DMS114 treated with DMSO at 0.1 percent for 48 hours (cell line): ENCODE measurements around the gene SP100.

Source experiments
- DNase-seq: peaks from one replicate; lab custom pipeline; 2025; ENCODE audit not compliant: unreplicated experiment; lab: John Stamatoyannopoulos, UW

SP100 gene

DNA sequence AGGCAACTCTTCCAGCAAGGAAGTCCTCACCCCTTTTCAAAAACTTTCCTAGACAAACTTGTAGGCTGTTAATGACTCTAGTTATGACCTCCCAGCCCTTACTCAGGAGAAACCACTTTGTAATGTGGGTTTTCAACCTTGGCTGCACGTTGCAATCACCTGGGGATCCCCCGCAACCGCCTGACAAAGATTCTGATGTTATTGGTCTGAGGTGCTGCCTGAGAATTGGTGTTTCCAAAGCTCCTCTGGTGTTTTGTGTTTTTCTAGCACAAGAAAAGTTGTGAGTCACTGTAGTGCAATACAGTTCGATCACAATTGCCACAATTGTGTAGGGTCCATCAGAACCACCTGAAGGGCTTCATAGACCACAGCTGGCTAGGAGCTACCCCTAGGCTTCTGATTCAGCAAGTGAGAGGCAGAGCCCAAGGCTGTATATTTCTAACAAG, 121.6 kb downstream of the SP100 start:
- no peak for DNase-seq

DNA sequence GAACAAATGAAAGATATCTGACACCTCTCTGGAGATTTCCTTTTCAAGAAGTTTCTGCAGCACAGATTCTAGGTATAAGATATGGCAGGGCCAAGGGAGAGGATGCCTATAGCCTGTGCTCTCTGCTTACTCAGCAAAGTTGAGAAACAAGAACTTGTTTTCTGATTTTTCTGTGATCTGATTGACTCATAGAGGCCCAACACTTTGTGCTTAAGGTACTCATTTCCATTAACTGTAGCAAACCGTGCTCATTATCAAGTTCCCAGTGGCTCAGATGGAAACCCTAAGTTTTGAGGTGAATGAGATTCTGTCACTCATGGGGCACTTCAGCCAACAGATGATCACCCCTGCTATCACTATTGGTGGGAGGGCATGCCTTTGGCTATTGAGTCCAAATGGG, 124.3 kb downstream of the SP100 start:
- no peak for DNase-seq

DNA sequence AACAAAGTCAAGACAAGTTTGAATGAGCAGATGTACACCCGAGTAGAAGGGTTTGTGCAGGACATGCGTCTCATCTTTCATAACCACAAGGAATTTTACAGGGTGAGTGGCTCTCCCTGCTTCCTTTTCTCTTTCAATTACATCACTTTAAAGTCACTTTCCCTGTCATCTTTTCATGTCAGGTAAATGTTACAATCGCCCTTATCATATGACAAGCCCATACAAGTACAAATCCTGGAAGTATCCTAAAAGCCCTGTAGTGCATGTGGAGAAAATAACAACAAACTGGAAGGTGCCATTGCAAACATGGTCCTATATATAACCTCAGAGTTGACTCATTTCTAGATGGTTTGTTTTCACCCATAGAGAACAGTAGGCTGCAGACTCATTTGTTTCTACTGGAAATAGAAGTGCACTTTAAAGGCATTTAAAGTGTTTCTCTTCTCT, 126.0 kb downstream of the SP100 start:
- DNase-seq = no peak

DNA sequence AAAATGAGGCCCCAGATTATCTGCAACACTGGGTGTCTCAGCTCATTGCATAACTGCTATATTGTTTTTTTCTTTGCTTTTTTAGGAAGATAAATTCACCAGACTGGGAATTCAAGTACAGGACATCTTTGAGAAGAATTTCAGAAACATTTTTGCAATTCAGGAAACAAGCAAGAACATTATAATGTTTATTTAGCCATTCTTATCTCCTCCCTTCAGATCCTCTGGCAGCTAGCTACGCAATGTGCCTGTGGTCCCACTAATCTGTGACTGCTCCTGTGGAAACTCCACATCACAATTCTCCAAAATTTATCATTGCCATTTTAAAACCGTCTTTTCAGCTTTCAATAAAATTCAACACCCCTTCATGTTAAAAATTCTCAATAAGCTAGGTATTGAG, 126.8 kb downstream of the SP100 start:
- DNase-seq = no peak

DNA sequence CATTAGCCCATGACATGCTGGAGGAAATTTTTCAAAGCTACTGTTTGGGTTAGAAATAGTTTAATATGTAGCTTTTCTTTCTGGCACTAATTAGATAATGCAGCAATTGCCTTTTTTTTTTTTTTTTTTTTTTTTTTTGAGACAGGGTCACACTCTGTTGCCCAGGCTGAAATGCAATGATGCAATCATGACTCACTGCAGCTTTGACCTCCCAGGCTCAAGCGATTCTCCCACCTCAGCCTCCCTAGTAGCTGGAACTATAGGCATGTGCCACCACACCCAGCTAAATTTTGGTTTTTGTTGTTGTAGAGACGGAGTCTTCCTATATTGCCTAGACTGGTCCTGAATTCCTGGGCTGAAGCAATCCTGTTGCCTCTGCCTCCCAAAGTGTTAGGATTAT, 136.2 kb downstream of the SP100 start:
- DNase-seq = no peak

DNA sequence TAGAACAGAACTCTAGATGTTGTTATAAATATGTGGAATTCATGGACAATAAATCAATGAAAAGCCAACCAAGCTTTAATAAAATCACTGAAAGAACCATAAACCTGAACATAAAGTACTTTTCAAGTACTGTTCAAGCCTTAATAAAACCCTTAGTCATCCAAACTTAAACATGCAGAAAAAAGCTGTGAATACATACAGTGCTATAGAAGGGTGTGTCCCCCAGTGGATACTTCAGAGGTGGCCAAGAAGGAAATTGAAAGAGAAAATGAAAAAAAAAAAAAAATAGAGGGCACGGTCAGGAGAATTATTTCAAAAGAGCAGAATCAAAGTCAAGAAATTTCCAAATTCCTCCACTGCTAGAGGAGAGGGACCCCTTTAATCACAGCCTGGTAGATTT, 141.1 kb downstream of the SP100 start:
- no peak for DNase-seq

DNA sequence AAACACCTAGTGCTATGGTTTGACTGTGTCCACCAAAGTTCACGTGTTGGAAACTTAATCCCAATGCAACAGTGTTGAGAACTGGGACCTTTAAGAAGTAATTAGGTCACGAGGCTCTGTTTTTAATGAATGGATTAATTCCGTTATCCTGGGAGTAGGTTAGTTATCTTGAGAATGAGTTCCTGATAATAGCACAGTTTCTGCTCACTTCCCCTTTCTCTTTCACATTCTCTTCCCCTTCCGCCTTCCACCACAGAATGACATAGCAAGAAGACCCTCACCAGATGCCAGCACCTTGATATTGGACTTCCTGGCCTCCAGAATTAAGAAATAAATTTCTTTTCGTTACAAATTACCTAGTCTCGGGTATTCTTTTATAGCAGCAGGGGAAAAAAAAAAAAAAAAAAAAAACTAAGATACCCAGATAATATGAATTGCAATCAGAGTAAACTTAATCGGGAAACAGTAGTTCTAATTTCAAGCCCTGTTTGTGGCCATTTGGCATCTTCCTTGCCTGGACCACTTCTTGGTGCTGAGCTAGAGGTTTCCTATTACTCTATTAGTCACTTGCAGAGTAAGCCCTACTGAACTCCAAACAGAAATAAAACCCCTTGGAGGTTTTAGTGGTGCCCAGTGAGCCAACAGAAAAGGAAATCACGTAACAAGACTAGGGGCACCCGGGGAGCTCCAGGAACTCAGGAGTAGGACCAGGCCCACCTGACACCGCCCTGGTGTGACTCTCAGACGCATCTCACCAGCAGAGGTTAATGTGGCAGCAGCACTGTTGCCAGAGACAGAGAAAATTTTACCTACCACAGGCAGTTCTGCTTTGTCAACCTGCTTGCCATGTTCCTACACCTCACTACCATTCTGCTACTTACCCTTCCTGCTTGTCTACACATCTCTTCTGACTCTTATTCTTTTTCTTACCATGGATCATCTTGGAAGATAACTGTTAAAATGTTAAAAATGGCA, 149.1 kb downstream of the SP100 start:
- no peak for DNase-seq

DNA sequence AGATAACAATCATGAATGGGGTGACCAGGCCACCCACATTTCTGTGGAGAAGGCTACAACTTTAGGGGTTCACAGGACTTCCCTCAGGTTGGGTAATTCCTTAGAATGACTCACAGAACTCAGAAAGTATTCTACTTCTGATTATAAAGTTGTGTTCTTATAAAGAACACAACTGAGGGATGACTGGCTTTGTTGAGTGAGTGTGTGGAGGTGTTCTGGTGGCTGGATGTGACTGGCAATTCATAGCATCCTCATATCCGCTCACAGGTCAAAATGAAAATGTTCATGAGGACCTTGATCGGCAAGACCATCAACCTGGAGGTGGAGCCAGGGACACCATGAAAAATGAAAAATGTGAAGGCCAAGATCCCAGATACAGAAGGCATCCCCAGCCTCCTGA, 153.3 kb downstream of the SP100 start:
- DNase-seq = no peak

DNA sequence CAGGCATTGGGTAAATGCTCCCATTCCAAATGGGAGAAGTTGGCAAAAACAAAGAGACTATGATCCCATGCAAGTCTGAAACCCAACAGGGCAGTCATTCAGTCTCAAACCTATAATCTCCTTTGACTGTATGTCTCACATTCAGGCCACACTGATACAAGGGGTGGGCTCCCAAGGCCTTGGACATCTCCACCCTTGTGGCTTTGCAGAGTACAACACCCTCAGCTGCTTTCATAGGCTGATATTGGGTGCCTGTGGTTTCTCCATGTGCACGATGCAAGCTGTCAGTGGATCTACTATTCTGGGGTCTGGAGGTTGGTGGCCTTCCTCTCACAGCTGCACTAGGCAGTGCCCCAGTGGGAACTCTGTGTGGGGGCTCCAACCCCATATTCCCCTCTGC, 155.0 kb downstream of the SP100 start:
- DNase-seq = no peak

DNA sequence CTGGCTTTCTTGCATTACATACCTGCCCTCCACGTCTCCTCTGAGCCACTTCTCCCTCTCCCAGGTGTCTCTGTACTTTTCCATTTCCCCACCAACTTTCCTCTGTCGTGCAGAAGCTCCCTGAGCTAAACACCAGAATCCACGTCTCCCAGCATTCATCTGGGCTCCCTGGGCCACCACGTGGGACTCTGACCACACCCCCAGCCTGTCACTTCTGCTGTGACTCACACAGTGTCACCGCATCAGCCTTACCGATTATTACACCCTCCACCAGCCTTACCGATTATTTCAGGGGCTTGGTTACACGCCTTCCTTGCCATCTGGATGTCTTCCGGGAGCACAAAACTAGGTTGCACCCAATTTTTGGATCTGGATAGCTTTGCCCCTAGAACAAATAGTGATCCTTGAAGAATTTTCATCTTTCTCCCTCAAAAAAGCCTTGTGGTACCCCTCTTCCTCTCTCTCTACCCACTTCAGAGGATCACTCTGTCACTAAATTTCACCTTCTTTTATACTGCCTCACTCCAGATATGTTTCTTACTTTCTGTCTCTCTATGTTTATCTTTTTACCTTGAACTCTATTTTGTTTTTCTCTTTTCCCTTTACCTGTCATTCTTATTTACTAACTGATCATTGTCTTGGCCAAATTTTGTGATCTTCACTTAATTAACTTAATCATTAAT, 159.8 kb downstream of the SP100 start:
- no peak for DNase-seq

DNA sequence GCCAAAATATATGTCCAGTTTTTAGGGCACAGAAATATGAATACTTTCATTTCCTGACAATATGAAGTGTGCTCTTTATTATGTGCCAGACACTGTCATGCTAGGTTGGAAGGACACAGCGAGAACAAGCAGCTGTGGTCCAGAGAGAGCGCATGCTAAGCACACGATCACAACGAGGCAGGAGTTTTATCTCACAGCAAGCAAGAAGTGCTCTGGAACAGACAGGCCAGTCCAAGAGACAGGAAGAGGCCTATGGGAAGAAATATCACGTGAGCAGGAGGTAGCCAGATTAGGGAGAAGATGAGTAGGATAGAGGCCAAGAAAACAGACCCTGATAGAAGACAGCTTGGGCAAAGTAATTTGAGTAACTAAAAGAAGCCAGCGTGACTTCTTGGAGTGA, 161.1 kb downstream of the SP100 start:
- no peak for DNase-seq

DNA sequence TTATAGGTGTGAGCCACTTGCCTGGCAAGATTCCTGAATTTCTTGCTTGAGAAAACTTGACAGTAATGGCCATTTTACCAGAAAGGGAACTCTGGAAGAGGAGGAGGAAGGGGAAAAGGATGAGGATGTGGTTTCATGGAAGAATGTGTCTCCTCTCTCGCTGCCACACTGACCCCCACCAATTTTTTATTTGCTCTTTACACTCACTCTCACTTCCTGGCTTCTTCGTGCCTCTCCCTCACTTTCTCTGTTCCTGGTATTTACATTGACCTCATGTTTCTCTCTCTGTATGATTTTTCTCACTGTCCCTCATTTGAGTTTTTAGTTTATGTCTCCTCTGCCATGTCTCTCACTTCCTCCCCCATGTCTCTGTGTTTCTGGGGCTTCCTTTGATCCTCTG, 162.1 kb downstream of the SP100 start:
- no peak for DNase-seq

DNA sequence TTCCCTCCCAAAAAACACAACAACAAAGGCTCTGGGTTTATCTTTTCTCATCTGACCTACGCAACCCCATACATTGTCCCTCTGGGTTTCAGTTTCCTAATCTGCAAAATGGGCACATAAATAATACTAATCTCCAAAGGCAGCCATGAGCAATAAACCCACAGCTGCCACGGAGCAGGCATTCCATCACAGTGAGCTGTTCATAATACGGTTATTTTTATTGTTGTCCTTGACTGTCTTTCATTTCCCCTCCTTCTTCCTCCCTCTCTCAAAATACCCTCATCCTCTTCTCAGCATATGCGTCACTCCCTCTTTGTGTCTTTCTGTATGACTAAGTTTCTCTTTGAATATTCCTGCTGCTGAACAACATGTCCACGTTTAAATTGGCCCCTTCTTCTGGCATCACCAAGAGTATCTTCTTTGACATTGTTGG, 166.9 kb downstream of the SP100 start:
- no peak for DNase-seq

DNA sequence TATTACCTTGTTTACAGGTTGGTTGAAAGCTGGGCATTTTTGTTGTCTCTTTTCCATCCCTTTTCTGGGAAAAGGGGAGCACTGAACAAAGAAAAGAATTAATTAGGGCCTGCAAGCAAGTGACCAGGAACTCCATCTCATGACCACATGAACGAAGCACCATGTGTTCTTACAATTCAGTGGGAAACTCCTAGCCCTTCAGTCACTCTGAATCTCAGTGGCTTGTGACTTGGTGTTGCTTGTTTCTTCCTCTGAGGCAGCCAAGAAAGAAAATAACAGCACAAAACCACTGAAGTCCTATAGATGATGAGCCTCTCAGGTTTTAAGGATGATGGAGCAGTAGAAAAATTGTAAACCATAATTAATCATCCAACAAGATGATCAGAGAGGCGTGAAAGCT, 167.6 kb downstream of the SP100 start:
- DNase-seq = no peak

DNA sequence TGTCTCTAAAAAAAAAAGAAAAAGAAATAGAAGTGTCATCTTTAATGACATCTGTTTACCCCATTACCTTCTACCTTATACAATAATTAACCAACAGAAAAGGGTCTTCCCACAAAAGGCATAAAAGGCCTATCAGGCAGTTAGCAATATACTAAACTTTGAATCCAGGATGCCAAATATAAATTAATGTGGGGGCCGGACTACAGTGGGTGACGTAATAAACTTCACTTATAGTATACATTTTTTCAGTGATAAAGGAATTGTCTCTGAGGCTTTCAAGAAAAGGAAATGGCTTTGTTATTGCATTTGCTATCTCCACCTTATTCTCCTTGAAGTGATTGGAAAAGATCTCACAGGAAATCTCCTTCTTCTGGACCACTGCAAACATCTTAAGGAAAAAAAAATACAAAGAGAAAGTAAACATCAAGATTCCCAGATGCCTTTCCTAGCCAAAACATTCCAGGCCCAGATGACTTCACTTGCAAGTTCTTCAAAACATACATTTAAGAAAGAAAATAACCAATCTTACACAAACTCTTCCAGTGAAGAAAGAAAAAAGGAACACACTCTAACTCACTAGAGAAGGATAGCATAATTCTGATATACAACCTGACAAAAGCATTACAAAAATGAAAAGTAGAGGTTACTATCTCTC, 170.5 kb downstream of the SP100 start:
- DNase-seq = no peak

DNA sequence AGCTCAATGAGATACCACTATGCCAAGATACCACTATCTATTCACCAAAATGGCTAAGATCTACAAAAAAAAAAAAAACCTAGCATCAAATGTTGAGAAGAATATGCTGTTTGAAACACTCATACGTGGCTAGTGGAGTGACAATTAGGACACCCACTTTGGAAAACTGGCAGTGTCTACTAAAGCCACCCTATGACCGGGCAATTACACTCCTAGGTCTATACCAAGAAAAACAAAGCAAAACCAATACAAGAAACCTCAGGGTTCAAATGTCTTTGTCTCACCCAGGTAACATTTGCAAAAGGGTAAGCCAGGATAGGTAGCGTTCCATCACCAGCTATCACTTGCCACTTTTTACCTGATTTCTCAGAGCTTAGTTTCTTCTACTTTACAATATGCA, 173.0 kb downstream of the SP100 start:
- DNase-seq = no peak

DNA sequence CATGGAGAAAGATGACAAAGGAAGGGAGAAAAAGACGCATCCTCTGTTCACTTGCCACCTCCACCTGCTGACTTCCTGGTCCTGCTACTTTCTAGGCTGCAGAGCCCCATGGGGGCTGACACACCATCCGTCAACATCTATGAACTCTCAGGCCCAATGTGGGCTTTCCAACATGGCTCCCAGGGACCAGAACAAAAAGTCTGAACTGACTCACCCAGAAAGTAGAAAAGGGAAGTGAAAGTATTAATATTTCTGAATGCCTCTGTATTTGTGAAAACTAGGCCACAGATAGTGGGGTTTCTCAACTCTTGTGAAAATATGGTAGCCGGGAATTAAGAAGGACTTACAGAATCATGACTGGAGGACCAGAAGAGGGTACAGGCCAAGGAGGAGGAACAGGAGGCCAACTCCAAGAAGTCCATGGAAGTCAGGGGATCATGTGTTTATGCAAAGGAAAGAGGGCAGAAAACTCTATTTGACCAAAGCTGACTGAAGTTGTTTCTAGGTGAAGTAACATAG, 173.6 kb downstream of the SP100 start:
- no peak for DNase-seq

DNA sequence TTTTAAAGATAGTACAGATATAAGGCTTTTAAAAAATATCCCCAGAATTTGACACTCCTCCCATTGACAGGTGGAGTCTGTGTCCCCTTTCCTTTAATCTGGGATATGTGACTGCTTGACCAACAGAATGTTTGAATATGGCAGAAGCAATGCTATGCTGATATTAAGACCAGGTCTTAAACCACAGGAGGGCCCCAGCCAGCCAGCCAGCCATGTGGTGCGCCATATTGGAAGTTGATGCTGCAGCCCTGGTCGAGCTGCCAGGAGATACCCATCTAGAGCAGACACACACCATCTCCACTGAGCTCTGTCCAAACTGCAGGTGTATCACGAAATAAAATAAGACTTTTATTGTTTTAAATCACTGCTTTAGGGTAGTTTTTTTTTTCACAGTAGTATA, 174.3 kb downstream of the SP100 start:
- no peak for DNase-seq

DNA sequence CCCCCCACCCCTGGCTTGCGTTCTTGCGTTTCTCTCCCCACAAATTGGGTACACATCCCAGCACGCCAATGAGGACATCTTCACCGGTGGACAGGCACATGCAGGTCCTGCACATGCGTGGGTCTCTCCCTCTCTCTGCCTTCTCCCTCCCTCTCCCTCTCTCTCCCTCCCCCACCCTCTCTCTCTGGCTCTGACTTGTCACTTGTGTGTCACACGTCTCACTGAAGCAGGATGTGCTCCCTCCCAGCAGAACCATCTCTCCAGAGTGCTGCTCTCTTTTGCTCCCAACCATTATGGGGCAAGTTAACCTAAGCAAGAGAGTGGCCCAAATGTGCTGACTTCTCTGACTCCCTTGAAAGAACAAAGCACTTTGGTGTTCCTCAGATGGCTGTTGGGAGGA, 175.8 kb downstream of the SP100 start:
- no peak for DNase-seq

DNA sequence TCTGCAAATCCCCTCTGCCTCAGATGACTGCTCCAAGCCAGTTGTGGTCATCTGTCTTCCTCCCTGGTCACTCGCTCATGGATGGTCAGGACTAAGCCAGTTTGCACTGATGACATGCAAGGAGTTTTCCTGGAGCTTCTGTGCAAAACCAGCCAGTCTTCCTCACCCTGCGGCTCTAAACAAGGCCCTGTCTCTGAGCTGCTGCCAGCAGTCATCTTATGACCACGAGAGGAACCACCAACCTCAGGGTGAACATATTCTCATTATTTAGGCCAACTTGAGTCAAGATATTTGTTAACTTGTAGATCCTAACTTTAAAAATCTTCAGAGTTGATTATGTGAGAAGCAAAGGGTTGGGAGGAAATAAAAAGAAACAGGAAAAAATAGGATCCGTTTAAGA, 176.8 kb downstream of the SP100 start:
- DNase-seq = no peak
